SU-DHL-6 (cell line): ENCODE data around the gene RANBP3.
"Not testable (repeated sequence)": the region's sequence is repeated elsewhere in the genome, so short reads cannot be mapped to it uniquely, and the experiment has no call there.

Experiments
- H2AFZ ChIP-seq: fragments of 200-600 bp; sonication (generic); 2 replicates; pipeline ENCODE4 v1.6.1; 2014; ENCODE audit warnings: low read depth, mild to moderate bottlenecking, moderate library complexity, mixed read lengths, antibody characterized with exemption, low read length; ENCODE audit not compliant: severe bottlenecking
- H3F3A ChIP-seq: fragments of 200-600 bp; shearing (Covaris generic); 2 replicates; pipeline ENCODE4 v1.6.0; 2016; ENCODE audit warnings: antibody characterized with exemption, mild to moderate bottlenecking; ENCODE audit not compliant: insufficient read depth
- H3K27ac ChIP-seq: fragments of 200-600 bp; sonication (generic); 2 replicates; pipeline ENCODE4 v1.5.1; 2016; ENCODE audit warnings: low read depth, mild to moderate bottlenecking, low read length, moderate library complexity, mixed read lengths
- H3K27me3 ChIP-seq: fragments of 200-600 bp; sonication (generic), shearing (Covaris generic); 2 replicates; pipeline ENCODE4 v1.6.0; 2014; ENCODE audit warnings: mild to moderate bottlenecking, low read length
- H3K36me3 ChIP-seq: fragments of 200-600 bp; sonication (generic); 2 replicates; pipeline ENCODE4 v1.6.1; 2014; ENCODE audit warnings: mild to moderate bottlenecking, low read length, mixed read lengths
- H3K4me2 ChIP-seq: fragments of 300-600, 200-600 bp; shearing (Covaris generic), sonication (generic); 2 replicates; pipeline ENCODE4 v1.6.0; 2014; ENCODE audit warnings: low read length, low read depth, mild to moderate bottlenecking; ENCODE audit not compliant: poor library complexity, severe bottlenecking
- H3K4me3 ChIP-seq: fragments of 200-600 bp; sonication (generic); 2 replicates; pipeline ENCODE4 v1.5.1; 2014; ENCODE audit warnings: antibody characterized with exemption, low read length, mild to moderate bottlenecking, mixed read lengths; ENCODE audit not compliant: insufficient read depth, poor library complexity, severe bottlenecking
- H3K79me2 ChIP-seq: fragments of 200-600 bp; sonication (generic); 2 replicates; pipeline ENCODE4 v1.6.1; 2014; ENCODE audit warnings: mild to moderate bottlenecking, low read length, moderate library complexity; ENCODE audit not compliant: insufficient read depth
- H3K9ac ChIP-seq: fragments of 200-600 bp; sonication (generic); 2 replicates; pipeline ENCODE4 v1.7.0; 2014; ENCODE audit warnings: mild to moderate bottlenecking, low read length
- H3K9me2 ChIP-seq: fragments of 200-600 bp; sonication (generic); replicated peaks from 2 replicates; pipeline ENCODE4 v1.6.1; 2014; ENCODE audit warnings: low read length; ENCODE audit not compliant: insufficient read depth
- H3K9me3 ChIP-seq: fragments of 200-600 bp; sonication (generic); 2 replicates; pipeline ENCODE4 v1.6.1; 2014; ENCODE audit warnings: low read length, mixed read lengths; ENCODE audit not compliant: insufficient read depth
- H4K20me1 ChIP-seq: fragments of 200-600 bp; sonication (generic); 2 replicates; pipeline ENCODE4 v1.6.1; 2014; ENCODE audit warnings: low read depth, mild to moderate bottlenecking, antibody characterized with exemption, low read length, moderate library complexity, mixed read lengths
- EZH2phosphoT487 ChIP-seq: fragments of 200-600 bp; sonication (generic), shearing (Covaris generic); conservative IDR thresholded peaks from 2 replicates; pipeline ENCODE4 v1.6.1; 2018; ENCODE audit warnings: mild to moderate bottlenecking, antibody characterized with exemption, low read length, moderate library complexity, mixed read lengths
- TF ChIP-seq, protein P1 (sequence below): fragments of 200-600 bp; sonication (generic); IDR thresholded peaks from one replicate; pipeline ENCODE4 v1.5.1; 2017; ENCODE audit warnings: antibody characterized with exemption, mild to moderate bottlenecking, low read length, moderate library complexity; ENCODE audit not compliant: insufficient read depth, poor library complexity, severe bottlenecking

The RANBP3 gene

DNA sequence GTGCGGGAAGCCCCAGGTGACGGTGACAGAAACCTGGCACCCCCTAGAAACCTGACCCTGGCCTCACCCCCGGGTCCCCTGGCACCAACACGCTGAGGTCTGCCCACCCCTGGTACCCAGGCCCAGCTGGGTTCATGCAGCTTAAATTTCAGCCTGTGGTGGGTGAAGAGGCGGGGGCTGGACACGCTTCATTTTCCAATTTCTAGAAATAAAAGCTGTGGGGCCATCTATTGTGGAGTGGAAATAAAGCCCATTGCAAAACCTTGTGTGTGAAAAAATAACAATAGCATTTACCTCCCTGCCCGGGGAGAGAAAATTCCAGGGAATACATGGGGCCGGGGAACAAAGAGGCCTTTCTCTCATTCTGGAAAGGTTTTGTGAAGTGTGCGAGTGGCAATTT is 100.1 kb downstream of the RANBP3 start:
- H3K27me3 ChIP-seq: no peaks in the 10 kb centered on the region
- no peak overlapping the region for H3K4me3 ChIP-seq
- H3K79me2 ChIP-seq: no peaks in the 10 kb centered on the region
- TF ChIP-seq, protein P1, sequence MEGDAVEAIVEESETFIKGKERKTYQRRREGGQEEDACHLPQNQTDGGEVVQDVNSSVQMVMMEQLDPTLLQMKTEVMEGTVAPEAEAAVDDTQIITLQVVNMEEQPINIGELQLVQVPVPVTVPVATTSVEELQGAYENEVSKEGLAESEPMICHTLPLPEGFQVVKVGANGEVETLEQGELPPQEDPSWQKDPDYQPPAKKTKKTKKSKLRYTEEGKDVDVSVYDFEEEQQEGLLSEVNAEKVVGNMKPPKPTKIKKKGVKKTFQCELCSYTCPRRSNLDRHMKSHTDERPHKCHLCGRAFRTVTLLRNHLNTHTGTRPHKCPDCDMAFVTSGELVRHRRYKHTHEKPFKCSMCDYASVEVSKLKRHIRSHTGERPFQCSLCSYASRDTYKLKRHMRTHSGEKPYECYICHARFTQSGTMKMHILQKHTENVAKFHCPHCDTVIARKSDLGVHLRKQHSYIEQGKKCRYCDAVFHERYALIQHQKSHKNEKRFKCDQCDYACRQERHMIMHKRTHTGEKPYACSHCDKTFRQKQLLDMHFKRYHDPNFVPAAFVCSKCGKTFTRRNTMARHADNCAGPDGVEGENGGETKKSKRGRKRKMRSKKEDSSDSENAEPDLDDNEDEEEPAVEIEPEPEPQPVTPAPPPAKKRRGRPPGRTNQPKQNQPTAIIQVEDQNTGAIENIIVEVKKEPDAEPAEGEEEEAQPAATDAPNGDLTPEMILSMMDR: no peak
- TF ChIP-seq EZH2phosphoT487: no peak
- H4K20me1 ChIP-seq: no peaks in the 10 kb centered on the region
- H3K9me2 ChIP-seq: no peaks in the 10 kb centered on the region
- H2AFZ ChIP-seq: no peak overlapping the region
- no peaks in the 10 kb centered on the region for H3F3A ChIP-seq
- no peak overlapping the region for H3K4me2 ChIP-seq
- no peaks in the 10 kb centered on the region for H3K36me3 ChIP-seq
- no peaks in the 10 kb centered on the region for H3K9me3 ChIP-seq
- H3K9ac ChIP-seq: no peak overlapping the region
- H3K27ac ChIP-seq: no peak overlapping the region

DNA sequence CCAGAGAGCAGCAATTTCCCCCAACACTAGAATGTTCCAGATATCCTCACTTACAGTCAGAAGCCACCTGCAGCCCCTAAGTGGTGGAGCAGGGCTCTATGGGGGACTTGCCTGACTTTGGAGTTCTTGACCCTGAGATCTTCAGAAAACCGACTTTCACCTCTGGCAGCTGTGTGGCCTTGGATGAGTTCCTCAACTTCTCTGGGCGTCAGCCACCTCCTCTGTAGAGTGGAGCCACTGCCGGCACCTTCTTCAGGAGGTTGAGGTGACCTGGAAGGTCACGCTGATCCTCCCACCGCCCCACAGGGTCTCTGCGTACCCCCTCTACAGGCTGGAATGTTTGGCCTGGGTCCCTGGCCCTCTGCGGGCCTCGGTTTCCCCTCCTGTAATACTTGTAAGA is 100.5 kb downstream of the RANBP3 start:
- Histone ChIP-seq H3K79me2 (no peaks in the 10 kb centered on the region), H3K9ac (no peak overlapping the region), H3K4me2 (no peak overlapping the region), H3K4me3 (no peak overlapping the region), H4K20me1 (no peaks in the 10 kb centered on the region), H3K9me3 (no peaks in the 10 kb centered on the region), H3K27me3 (no peaks in the 10 kb centered on the region), H2AFZ (no peak overlapping the region), H3K27ac (no peak overlapping the region), H3K36me3 (no peaks in the 10 kb centered on the region), H3F3A (no peaks in the 10 kb centered on the region), H3K9me2 (no peaks in the 10 kb centered on the region)
- TF ChIP-seq, protein P1: no peak
- TF ChIP-seq EZH2phosphoT487: no peak

DNA sequence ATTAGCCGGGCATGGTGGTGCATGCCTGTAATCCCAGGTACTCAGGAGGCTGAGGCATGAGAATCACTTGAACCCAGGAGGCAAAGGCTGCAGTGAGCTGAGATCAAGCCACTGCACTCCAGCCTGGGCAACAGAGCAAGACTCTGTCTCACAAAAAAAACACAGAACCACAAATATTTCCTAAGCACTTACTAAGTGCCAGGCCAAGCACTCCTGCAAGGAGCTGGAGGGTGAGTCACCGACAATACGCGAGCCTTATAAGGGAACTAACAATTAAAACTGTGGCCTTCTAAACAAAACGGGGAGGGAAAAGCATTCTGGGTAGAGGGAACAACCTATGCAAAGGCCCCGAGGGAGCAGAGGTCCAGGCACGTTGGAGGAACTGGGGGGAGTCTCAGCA is 103.4 kb downstream of the RANBP3 start:
- not testable (repeated sequence) for H3K27me3 ChIP-seq, H3K79me2 ChIP-seq, H3F3A ChIP-seq, H3K9me3 ChIP-seq, H3K9ac ChIP-seq, H3K4me3 ChIP-seq, H3K9me2 ChIP-seq, H3K27ac ChIP-seq, H4K20me1 ChIP-seq, H3K36me3 ChIP-seq, H3K4me2 ChIP-seq, H2AFZ ChIP-seq

DNA sequence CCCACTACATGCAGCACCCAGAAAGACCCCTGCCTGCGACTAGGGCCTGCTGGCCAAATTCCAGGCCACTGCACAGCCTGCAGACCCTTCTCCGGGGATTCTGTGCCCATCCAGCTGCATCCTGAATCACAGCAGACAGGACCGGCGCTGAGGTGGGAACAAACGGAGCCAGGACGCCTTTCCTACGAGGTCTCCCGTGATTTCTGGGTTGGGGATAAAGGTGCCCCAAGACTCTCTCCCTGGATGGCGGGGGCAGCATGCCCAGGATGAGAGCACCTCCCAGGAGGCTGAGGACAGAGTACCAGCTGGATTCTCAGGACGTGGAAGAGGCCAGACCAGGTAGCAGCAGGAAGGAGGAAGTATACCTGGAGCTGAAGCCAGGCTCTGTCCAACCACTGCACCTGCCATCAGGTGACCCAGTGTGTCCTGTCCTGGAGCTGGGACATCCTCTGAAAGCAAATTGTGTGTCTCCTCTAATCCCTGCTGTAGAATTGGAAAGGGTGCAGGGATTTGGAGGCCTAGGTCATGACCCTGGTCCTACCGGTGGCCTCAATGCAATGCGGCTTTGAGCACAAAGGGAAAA is 104.2 kb downstream of the RANBP3 start:
- H3K4me3 ChIP-seq: no peak overlapping the region
- H3F3A ChIP-seq: no peaks in the 10 kb centered on the region
- no peak overlapping the region for H3K9ac ChIP-seq
- H4K20me1 ChIP-seq: no peaks in the 10 kb centered on the region
- TF ChIP-seq, protein P1: no peak
- TF ChIP-seq EZH2phosphoT487: no peak
- no peak overlapping the region for H3K4me2 ChIP-seq
- H3K9me3 ChIP-seq: no peaks in the 10 kb centered on the region
- H3K9me2 ChIP-seq: no peaks in the 10 kb centered on the region
- no peaks in the 10 kb centered on the region for H3K79me2 ChIP-seq
- H3K36me3 ChIP-seq: no peaks in the 10 kb centered on the region
- no peak overlapping the region for H3K27ac ChIP-seq
- no peak overlapping the region for H2AFZ ChIP-seq
- H3K27me3 ChIP-seq: no peaks in the 10 kb centered on the region
